GM18498 (cell line): Measurements from ENCODE around the gene EBPL.

Experiments
- ATAC-seq: cut with Tn5 transposase; IDR thresholded peaks from one replicate; pipeline ENCODE4 v1.9.1; 2021; ENCODE audit warnings: mild to moderate bottlenecking, moderate library complexity; ENCODE audit not compliant: unreplicated experiment

EBPL gene

DNA sequence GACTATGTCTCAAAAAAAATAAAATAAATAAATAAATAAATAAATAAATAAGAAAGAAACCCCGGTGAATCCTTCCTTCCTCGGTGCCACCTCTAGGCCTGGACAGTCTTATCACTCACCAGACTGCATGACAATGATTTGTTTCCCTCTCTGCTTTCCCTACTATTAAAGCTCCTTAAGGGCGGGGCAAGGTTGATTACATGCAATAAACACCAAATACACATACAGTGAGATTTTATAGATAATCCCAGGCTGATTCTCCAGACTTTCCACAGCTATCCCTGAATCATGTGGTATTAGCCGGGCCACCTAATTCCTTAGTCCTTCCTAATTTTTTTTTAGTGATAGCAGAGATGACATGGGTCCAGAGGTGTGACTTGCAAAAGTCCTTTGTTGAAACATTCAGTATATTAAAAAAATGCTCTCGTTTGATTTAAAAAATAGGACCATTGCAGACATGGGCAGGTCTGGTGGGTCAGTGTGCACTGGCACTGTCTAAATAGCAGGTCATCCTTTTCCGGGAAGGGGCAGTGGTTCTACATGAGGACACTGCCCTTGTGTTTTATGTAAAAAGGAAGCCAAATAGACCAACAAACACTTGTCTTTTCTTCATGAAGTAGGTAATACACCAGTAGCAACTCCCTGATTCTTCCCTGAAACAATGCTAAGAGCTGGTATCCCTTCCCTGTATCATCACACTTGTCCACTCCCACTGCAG lies 14.5 kb downstream of the EBPL start:
- ATAC-seq, result no peak

DNA sequence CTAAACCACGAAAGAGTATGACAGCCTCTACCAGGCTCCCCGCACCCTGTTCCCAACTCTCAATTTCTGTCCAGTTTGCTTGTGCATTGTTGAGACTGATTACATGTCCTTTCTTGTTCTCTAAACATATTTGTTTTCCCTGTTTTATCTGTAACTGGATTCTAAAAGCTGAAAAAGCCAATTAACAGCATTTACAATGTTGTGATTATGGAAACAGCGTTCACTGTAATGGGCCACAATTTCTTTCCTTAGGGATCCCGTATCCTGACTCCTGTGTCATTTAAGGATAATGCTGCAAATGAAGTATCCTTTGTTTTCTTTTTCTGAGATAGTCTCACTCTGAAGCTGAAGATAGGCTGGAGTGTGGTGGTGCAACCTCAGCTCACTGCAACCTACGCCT lies 20.5 kb downstream of the EBPL start:
- ATAC-seq, result no peak

DNA sequence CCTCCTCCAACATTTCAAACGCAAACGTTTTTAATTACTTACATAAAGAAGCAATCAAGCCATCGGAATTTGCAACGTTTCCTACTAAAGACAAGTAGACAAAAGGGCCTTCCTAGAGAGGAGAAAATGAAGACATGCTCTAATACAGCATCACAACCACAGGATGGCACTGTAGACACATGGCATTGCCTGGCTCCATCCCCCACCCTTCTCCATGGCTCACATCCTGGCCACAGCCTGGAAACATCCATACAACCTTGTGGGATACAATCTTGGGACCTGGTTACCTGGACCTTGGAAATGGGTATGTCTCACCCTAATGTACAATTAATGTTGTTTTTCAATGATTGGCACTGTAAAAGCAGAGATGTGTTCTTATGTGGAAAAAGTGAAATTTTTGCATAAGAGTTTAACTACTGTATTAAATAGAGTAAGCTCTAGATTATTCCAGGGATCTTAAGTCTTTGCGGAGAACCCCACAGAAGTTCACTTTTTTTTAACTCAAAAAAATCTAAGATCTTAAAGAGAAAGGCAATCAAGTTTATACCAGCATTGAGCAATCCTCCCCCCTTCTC lies 21.5 kb downstream of the EBPL start:
- ATAC-seq, result no peak

DNA sequence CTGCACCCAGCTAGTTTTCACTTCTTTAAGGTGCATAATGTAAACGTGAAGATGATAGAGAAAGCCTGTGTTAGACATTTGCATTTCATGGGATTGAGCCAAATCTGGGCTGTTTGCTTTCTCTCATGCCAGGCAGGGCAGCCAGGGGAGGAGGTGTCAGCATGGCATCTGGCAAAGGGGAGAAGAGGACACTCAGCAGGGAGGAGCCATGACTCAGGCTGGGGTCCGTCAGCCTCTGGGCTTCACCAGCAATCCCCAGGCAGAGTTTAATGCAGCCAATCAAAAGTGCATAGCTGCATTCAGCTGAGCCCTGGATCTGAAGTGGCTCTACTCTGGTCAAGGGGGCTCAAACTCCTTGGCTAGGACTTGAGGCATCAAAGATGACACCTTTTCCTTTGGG lies 23.5 kb downstream of the EBPL start:
- no peak for ATAC-seq

DNA sequence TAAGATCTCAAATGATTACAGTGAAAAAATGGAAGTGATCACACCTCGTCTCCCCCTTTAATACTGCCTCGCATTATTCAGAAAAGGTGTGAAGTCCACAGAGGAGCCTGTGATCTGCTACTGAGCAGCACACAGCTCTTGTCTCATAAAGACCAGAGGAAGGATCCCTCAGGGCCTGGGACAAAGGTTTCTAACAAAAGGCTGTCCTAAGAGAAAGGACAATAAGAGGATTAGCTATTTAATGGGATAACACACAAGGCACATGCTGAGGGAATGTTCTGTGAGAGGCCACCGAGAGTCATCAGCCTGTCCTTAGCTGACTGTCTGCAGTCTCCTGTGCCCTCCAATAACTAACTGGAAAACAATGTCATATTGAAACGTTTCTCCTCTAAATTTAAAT lies 26.7 kb downstream of the EBPL start:
- no peak for ATAC-seq

DNA sequence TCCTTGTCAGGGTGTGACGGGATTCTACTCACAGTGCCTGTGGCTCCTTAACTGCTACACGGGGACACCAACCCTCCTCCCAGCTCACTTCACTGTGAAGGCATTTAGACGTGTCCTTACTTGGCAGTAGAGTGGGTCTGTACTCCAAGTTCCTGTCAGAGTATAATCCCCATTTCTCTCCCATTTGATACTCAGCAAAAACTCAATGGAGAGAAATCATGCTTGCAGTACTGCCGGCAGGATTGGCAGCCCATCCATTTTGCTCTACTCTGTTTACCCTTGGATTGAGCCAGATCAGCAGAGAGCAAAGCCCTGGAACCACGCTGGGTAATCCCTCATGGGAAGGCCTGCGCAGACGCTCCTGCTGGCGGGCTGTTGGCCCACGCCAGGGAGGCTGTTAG lies 34.0 kb downstream of the EBPL start:
- ATAC-seq, result no peak

DNA sequence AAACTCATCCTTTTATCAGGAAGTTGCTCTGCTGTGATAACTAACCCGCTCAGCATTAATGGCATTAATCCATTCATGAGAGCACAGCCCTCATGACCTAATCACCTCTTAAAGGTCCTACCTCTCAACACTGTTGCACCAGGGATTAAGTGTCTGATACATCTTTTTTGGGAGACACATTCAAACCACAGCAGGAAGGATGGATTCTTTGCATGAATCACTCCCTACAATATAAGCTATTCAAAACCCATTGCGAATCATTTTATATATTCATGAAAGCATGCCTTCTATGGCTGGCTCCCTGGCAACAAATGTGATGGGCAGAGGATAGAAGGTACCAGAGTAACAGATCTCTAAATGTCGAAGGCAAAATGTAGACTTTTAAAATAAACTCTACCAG lies 35.4 kb downstream of the EBPL start:
- no peak for ATAC-seq

DNA sequence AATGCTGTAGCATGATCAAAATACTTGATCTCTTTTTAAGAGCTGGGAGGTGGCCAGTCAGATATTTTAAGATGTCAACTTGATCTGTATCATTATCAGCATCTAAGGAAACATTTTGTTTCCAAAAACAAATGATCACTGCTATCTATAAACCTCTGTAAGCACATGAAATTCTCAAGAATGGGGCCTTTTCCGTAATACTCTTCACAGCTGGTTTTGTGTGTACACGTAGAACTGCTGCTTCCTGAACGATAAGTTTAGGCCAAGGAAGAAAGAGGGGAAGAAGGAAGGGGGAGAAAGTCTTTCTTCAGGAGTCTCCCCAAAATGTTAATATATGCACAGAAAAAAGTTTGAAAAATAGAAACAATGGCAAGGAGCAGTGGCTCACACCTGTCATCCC lies 37.3 kb downstream of the EBPL start:
- no peak for ATAC-seq

DNA sequence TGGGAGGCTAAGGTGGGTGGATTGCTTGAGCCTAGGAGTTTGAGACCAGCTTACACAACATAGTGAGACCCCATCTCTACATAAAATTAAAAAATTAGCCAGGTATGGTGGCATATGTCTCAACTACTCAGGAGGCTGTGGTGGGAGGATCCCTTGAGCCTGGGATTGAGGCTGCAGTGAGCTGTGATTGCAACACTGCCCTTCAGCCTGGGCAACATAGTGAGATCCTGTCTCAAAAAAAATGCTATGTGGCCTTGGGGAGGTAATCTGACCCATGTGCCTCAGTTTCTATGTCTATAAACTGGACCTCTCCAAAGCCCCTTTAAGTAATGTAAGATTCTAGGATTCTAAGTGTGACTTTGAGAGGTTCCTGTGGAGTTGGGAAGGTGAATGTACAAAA lies 37.8 kb downstream of the EBPL start:
- ATAC-seq, result no peak

DNA sequence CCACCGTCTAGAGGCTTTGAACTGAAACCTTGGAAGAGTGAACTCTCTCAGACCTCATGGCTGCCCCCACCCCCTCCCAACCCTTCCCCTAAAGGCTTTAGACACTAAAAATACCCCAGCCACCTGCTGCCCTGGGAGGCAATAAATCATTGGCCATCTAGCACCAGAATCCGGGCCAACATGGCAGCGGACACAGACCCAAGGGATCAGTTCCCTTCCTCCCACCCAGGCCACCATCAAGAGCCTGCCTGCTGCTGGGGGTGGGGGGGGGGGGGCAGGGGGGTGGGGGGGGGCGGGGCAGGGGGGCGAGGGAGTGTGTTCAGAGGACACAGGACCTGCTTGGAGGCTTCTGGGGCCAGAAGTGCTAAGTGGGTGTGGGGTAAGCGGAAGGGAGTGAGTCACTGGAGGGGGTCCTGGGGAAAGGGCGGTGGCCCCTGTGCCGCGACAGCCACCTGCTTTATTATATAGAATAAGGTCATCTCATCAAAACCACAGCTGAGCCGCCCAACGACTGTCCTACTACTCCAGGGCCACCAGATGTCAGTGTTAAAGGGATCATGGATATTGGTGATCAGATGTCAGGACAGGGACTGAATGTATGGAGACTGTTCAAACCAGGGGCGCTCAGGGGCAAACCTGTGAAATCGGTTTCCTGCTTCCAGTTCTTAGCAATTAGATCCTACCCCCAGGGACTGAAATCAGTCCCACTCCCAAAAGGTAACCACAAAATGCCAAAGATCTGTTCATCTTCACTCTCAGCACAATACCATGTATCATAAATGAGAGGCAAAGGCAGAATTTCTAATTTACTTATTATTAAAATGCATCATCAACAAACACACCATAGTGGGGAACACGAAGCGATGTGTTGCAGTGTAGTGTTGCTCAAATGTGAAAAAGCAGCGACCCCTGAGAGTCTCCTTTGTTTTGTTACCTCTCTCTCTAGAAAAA lies 38.7 kb downstream of the EBPL start:
- peak; percentile 51 for ATAC-seq

DNA sequence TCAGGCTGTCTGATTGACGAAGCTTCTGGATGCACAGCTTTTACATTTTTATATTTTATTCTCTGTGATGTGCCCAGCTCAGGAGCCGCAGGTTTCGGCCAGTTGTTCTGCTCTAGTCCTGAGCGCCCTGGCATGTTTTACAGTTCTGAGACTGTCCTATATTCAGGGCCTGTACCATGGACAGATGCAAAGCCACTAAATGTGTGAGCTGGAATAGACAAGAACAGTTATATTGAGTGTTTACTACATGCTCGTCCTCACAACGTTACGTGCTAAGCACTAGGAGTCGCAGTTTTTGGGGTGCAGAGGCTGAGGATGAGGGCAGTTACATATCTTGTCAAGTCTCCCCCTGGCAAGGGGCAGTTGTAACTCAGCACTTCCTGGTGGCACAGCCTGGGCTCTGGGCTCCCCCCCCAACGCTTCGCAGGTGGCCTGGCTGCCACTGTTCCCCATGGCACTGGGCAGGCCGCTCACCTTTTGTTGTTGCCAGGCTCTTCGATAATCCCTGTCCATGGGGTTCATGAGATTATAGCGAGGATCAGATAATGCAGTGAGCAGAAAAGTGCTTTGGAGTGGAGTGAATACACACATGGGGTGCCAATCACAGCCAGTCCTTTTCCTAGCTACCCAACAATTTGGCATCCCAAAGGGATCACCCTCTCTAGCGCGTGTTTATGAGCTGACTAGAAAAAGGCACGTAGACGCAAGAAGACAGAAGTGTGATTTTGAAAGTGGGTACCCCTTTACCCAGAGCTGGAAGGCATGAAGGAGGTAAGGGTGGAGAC lies 39.5 kb downstream of the EBPL start:
- ATAC-seq, result no peak

DNA sequence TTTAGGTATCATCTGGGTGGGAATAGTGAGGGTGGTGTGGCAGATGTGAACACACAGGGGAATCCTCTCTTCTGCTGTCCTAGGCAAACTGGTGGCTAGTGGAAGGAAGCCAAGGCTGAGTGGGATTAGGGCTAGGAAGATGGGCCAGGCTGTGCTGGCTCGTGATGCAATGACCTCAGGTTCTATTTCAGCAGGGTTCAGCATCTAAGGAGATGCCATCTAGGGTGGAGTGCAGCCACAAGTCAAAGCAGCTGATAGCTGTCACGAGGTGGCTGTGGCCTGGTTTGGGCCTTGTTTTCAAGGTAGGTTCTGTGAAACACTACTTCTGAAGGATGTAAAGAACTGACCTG lies 41.3 kb downstream of the EBPL start:
- no peak for ATAC-seq

DNA sequence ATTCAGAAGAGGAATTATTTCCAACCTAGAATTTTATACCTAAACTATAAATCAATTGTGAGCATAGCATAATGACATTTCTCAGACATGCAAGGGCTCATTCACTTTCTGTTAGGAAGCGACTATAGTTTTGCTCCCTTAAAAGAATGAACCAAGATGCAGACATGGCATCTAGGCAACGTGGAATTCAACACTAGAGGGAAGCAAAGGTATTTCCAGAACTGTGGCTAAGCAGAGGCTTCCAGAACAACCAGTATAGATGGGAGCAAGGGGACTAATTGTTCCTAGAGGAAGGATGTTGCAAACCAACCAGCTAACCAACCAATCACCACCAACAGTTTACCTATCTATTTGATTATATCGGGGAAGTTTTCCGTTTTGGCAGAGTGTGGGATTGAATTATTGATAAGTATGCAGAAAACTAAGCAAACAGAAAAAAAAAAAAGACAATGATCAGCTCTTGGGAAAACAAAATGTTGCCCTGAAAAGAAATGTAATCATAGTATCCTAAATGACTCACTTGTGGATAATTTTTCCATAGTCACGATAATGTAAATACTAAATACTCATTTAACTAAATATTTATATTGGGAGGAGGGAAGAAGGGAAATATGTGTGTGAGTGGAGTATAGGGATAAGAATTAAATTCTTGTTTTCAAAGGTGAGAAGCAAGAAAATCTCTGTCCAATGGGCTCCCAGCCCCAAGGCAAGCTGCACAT lies 41.9 kb downstream of the EBPL start:
- no peak for ATAC-seq

DNA sequence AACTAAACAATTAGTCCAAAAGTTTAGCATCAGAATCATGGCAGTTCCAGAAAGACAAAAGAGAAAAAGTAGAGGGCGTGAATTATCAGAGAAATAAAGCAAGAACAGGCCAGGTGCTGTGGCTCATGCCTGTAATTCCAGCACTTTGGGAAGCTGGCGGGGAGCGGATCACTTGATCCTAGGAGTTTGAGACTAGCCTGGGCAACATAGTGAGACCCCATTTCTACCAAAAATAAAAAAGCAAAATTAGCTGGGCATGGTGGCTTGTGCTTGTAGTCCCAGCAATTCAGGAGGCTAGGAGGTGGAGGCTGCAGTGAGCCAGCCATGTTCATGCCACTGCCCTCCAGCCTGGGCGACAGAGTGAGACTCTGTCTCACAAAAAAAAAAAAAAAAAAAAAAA lies 44.6 kb downstream of the EBPL start:
- ATAC-seq, result no peak

DNA sequence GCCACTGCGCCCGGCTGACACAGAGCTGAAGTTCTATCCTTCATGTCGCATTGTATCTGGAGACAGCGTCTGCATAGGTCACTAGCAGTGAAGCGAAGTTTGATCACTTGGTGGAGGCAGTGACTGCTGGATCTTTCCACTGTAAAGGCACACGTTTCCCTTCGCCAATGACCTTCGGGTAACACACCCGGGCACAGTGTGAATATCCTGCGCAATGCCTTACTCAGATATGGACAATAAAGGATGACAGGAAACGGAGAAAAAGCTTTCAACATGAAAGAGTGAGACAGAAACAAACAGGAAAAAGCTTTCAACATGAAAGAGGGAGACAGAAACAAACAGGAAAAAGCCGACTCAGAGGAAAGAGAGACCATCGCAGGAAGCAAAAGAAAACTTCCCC lies 45.8 kb downstream of the EBPL start:
- no peak for ATAC-seq

DNA sequence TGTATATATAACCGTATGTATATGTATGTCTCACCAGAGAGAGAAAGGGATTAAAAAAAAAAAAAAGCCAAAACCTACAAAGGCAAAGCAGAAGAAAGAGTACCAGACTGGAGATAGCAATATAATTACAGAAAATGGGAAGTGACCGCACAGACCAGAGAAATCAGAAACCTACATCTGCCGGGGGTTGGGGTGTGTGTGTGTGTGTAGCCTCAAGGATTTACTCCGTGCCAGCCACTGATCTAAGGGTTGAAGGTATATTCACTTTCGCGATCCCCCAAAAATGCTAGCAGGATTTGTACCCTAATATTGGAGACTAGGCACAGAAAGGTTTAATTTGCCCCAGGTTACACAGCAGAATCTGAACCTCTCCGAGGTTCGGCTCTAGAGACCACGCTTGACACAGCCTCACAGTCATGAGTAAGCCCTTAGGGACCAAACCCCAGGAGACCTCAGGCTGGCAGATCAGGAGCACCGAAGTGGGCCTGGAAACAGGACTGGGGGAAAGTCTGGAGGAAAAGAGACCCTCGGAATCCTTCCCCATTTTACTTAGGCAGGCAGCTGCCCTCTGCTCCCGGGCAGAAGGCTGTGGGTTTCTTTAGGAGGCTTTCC lies 48.1 kb downstream of the EBPL start:
- no peak for ATAC-seq

DNA sequence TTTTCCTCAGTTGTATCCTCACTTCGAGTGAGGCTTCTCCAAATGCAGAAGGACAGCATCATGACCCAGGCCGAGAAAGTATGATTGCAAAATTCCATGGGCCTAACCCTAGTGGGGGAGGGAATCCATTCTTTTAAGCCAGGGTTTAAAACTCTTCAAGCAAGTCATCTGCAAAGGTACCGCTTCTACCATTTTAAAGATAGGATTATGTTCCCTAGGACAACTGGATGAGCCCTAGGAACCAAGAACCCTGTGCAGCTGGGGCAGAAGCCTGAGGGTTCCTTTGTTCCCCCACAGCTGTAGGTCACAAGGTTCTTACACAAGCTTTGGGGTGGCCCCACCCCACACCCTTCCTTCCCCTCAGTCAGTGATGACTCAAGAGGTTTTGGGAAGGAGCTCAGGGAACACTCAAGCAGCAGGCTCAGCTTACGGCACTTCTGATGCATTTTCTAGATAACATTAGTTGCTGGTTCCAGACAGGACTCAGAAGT lies 49.4 kb downstream of the EBPL start:
- no peak for ATAC-seq

DNA sequence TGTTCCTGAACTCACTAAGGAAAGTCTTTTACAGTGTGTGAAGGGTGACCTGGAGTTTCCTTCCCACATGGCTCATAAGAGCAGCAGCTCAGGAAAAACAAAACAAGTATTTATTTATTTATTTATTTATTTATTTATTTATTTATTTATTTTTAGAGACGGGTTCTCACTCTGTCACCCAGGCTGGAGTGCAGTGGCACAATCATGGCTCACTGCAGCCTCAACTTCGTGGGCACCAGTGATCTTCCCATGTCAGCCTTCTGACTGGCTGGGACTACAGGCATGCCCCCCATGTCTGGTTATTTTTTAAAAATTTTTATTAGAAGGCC lies 52.6 kb downstream of the EBPL start:
- no peak for ATAC-seq

DNA sequence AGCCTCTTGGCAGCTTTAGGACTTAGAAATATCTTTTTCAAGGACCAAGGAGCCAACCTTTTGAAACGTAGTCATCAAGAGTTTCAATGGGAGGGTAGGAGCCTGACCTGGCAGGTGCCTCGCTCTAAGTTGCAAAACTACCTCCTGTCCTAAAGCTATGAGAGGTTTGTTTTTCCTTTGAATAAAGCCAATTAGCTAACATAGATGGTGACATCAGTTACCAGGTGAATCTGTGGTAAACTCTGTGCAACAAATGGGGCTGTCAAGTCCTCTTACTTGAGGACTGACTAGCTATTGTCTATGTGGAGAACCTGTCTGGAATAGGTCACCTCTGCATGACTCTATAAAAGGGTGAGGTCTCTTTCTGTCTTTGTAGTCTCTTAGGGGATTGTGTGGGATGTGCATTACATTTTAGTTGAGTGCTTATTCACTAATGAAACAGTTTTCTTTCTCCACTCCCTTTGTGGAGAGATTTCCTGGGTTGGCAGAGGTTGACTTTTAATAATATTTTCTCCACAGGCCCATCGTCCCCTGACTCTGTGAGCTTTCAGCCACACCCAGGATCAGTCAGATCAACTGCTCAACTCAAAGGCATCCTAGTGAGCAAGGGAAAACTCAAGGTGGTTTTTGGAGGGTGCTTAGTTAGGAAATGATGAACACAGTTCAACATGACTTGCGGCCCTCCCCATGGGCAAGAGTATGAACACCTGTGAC lies 53.1 kb downstream of the EBPL start:
- ATAC-seq, result no peak

DNA sequence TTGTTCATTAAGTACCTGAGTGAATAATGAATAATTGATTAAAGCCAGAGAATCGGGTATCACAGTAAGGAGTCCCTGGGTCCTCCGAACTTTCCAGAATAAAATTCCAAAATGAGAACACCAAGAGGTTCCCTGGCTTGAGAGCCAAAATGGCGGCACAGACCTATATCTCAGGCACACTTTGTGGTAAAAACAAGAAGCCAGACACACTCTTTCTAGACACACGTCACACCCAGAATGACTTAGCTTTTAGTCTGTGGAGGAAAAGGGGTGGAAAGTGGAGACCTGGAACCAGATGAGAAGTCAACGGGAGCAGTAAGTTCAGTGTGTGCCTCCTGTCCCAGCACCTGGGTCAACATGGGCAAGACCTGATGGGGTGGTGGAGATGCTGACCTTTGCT lies 54.6 kb downstream of the EBPL start:
- ATAC-seq, result no peak
